Suprapubic skin (tissue), 4 donors: ENCODE results near the gene TLR9.

ENCODE experiments used
- CTCF ChIP-seq, 2 donors: fragments of 200-600 bp in 1 of 2; fragments of 450-650 bp in 1 of 2; sonication (generic) in 1 of 2; IDR thresholded peaks; one replicate each; pipeline ENCODE4 v1.5.1; 2016 to 2019; ENCODE audit warnings: antibody characterized with exemption in 2 of 2, mild to moderate bottlenecking in 1 of 2, moderate library complexity in 1 of 2
- EP300 ChIP-seq: sonication (generic); formaldehyde crosslinking; IDR thresholded peaks from one replicate; pipeline ENCODE4 v1.6.1; 2017; ENCODE audit warnings: antibody characterized with exemption
- POLR2AphosphoS5 ChIP-seq, 3 donors: sonication (generic); formaldehyde crosslinking; IDR thresholded peaks; one replicate each; pipeline ENCODE4 v1.6.1; 2017; ENCODE audit warnings: antibody characterized with exemption in 3 of 3

GRCh38 chr3:52202384-52203077 is 22.9 kb downstream of the TLR9 start:
- TF ChIP-seq CTCF (IDR thresholded peaks at IDR 0.05) (no peak), POLR2AphosphoS5 (IDR thresholded peaks at IDR 0.05) (no peak), EP300 (no peak)
